Right lobe of liver (tissue), 4 donors: ENCODE data around the gene DHFR2.

Experiments
- POLR2A ChIP-seq: fragments of 450-650 bp; IDR thresholded peaks from one replicate; pipeline ENCODE4 v1.6.1; 2017; ENCODE audit warnings: antibody characterized with exemption, mild to moderate bottlenecking
- TF ChIP-seq, protein P1 (sequence below), 4 donors: fragments of 200-600 bp in 3 of 4; fragments of 450-650 bp in 1 of 4; IDR thresholded peaks; one replicate each; pipeline versions ENCODE4 v1.5.1 to v1.8.0; 2016 to 2022; ENCODE audit warnings: antibody characterized with exemption in 4 of 4, mild to moderate bottlenecking in 2 of 4
- donor health status: DM: no; HTN: no; CAD: no.
- donor health status: DM: no; HTN: no; CAD: no.
- donor health status: DM: no; HTN: yes; CAD: no.

DNA sequence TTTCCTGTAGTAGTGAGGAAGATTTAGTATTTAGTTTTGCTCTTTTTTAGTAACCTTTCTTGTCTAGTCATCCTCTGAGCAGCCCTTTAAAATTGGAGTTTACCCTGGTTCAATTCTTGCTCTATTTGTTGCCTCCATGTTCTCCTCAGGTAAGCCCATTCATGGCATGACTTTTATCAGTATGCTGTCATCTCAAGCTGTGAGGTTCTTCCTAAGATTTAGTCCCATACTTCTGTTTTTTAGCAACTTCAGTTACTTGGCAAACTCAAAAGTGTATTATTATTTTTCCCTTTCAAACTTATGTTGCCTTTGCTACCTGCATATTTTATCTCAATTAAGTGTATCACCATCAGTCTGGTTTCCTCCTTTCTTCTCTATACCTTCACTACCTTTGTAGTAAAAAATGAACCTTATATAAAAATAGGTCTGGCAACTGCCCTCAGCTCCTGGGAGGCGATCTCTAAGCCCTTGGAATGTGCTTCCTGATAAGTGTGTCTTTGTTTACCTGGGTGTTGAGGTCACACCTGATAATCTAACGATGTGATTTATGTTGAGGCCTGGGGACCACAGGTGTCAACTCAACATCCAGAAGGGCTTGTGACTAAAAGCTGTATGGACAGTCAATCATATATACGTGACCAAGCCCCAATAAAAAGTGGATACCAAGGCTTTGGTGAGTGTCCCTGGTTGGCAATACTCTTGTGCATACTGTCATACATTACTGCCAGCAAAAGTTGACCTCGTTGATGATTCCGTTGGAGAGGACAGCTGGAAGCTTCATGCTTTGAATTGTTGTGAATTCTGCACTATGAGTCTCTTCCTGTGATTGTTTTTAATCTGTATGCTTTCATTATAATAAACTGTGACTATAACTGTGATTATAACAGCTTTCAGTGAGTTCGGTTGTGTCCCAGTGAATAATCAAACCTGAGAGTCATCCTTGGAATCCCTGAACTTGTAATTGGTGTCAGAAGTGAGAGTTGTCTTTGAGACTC, 4.1 kb upstream of the DHFR2 start:
- TF ChIP-seq, protein P1, sequence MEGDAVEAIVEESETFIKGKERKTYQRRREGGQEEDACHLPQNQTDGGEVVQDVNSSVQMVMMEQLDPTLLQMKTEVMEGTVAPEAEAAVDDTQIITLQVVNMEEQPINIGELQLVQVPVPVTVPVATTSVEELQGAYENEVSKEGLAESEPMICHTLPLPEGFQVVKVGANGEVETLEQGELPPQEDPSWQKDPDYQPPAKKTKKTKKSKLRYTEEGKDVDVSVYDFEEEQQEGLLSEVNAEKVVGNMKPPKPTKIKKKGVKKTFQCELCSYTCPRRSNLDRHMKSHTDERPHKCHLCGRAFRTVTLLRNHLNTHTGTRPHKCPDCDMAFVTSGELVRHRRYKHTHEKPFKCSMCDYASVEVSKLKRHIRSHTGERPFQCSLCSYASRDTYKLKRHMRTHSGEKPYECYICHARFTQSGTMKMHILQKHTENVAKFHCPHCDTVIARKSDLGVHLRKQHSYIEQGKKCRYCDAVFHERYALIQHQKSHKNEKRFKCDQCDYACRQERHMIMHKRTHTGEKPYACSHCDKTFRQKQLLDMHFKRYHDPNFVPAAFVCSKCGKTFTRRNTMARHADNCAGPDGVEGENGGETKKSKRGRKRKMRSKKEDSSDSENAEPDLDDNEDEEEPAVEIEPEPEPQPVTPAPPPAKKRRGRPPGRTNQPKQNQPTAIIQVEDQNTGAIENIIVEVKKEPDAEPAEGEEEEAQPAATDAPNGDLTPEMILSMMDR (IDR thresholded peaks at IDR 0.05), result no peak
- TF ChIP-seq POLR2A, result no peak
